ENCODE results near the gene TERT. TPM values are rescaled to one million over a fixed set of nuclear protein-coding genes. Genes with fewer than 3 reads are reported as not detected.

The TERT gene
- total RNA-seq, 3 donors from 2014 or later: under 0.01 TPM; not detected in 2

DNA sequence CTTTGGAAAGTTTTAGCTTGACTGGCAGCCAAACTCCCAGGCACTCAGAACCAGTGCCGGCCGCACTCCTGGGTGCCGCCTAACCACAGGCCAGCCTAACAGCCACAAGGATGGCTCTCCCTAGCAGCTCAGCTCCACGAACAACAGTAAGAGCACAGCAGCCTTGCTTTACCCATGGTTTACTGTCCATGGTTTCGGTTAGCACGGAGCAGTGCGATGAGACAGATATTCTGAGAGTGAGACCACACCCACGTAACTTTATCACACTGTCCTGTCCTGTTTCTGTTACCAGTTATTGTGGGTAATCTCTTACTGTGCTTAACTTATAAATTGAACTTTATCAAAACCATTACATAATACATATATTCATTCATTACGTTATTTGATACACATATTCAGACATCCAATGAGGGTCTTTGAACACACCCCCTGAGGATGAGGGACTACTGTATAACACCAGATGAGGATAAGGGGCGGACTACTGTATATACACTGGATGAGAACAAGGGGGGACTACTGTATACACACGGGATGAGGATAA is 37.7 kb upstream of the TERT start:
- H3K4me1 ChIP-seq: peaks cover 4% of the 10 kb centered on the region in 2 donors
- peaks cover 8% of the 10 kb centered on the region for H3K36me3 ChIP-seq
- H3K4me3 ChIP-seq: no peak overlapping the region
- peak overlapping the region; percentile 90 to 91 for H3K27ac ChIP-seq
- DNase-seq (ENCODE audit: low spot score in 2 of 2): no peak
- no peaks in the 10 kb centered on the region for H3K9me3 ChIP-seq
- intact Hi-C loops (cut with DNase I; ENCODE audit: low total_unique reads): no loop called here
- no peaks in the 10 kb centered on the region for H3K27me3 ChIP-seq
- TF ChIP-seq POLR2A (IDR thresholded peaks at IDR 0.05): no peak
- TF ChIP-seq, protein P1, sequence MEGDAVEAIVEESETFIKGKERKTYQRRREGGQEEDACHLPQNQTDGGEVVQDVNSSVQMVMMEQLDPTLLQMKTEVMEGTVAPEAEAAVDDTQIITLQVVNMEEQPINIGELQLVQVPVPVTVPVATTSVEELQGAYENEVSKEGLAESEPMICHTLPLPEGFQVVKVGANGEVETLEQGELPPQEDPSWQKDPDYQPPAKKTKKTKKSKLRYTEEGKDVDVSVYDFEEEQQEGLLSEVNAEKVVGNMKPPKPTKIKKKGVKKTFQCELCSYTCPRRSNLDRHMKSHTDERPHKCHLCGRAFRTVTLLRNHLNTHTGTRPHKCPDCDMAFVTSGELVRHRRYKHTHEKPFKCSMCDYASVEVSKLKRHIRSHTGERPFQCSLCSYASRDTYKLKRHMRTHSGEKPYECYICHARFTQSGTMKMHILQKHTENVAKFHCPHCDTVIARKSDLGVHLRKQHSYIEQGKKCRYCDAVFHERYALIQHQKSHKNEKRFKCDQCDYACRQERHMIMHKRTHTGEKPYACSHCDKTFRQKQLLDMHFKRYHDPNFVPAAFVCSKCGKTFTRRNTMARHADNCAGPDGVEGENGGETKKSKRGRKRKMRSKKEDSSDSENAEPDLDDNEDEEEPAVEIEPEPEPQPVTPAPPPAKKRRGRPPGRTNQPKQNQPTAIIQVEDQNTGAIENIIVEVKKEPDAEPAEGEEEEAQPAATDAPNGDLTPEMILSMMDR (IDR thresholded peaks at IDR 0.05): no peak
- TF ChIP-seq POLR2AphosphoS5 (IDR thresholded peaks at IDR 0.05): no peak

- Histone ChIP-seq H3K27ac (peak overlapping the region; percentile 90 to 91), H3K4me1 (peaks cover 4% of the 10 kb centered on the region in 2 donors), H3K36me3 (peaks cover 7% of the 10 kb centered on the region), H3K4me3 (no peak overlapping the region), H3K9me3 (no peaks in the 10 kb centered on the region), H3K27me3 (no peaks in the 10 kb centered on the region)
- intact Hi-C loops (cut with DNase I; ENCODE audit: low total_unique reads): no loop called here
- DNase-seq (ENCODE audit: low spot score in 2 of 2): no peak
- TF ChIP-seq POLR2A (IDR thresholded peaks at IDR 0.05): no peak
- TF ChIP-seq POLR2AphosphoS5 (IDR thresholded peaks at IDR 0.05): no peak
- TF ChIP-seq, protein P1 (IDR thresholded peaks at IDR 0.05): no peak
These were observed 37.1 kb upstream of the TERT start for GRCh38 chr5:1331861-1332405.

GRCh38 chr5:1330847-1331831 is 36.3 kb upstream of the TERT start:
- peak overlapping the region; percentile 90 to 91 for H3K27ac ChIP-seq
- H3K9me3 ChIP-seq: no peaks in the 10 kb centered on the region
- H3K36me3 ChIP-seq: peaks cover 7% of the 10 kb centered on the region
- no peak overlapping the region for H3K4me3 ChIP-seq
- intact Hi-C loops (cut with DNase I; ENCODE audit: low total_unique reads): no loop called here
- no peak for TF ChIP-seq POLR2A (IDR thresholded peaks at IDR 0.05)
- TF ChIP-seq, protein P1 (IDR thresholded peaks at IDR 0.05): no peak
- TF ChIP-seq POLR2AphosphoS5 (IDR thresholded peaks at IDR 0.05): no peak
- peaks cover 4% of the 10 kb centered on the region in 2 donors for H3K4me1 ChIP-seq
- no peaks in the 10 kb centered on the region for H3K27me3 ChIP-seq
- peak in 1 of 2 donors; percentile 46 for DNase-seq (ENCODE audit: low spot score in 2 of 2)

DNA sequence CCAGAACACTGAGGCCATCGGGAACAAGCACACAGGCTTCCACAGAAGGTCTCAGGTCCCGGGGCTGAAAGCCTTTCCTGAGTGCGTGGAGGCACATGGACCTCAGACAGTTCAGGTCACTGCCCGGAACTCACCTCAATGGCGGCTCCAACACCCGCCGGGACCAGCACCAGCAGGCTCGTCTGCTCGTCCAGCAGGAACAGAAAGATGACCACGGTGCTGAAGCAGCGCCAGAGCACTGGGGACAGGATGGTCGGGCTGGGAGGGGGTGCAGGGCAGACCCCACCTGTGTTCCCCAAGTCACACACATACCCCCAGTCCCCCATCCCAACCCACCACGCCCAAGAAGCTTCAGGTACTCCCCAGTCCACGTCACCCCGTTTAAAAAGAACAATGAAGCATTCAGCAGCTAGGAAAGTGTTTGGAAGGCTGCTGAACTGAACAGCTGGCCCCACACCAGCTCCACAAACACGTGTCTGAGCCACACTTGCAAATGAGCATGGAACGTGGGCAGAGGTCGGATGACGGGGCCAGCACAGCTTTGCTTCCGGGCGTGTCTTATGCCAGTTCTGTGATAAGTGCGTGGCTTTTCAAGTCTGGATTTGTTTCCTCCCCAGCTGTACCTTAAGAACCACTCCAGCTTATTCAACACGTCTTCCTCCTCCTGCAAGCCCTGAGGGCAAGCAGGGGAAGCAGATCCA is 35.4 kb upstream of the TERT start:
- H3K9me3 ChIP-seq: no peaks in the 10 kb centered on the region
- H3K27me3 ChIP-seq: no peaks in the 10 kb centered on the region
- H3K4me1 ChIP-seq: peaks cover 4% of the 10 kb centered on the region in 2 donors
- H3K36me3 ChIP-seq: peaks cover 7% of the 10 kb centered on the region
- DNase-seq (ENCODE audit: low spot score in 2 of 2): peak; percentile 52 to 94
- H3K27ac ChIP-seq: peak overlapping the region; percentile 90 to 91
- TF ChIP-seq, protein P1 (IDR thresholded peaks at IDR 0.05): no peak
- TF ChIP-seq POLR2AphosphoS5 (IDR thresholded peaks at IDR 0.05) (peak in 1 of 3 donors; percentile 49), POLR2A (IDR thresholded peaks at IDR 0.05) (no peak)
- H3K4me3 ChIP-seq: peak overlapping the region in 1 of 3 donors; percentile 40
- intact Hi-C loops (cut with DNase I; ENCODE audit: low total_unique reads): no loop called here

All from breast epithelium (tissue), 4 donors.